K562 (cell line): ENCODE measurements around the gene ABHD16A. TPM values are rescaled to one million over a fixed set of nuclear protein-coding genes. Genes with fewer than 3 reads are reported as not detected.

ENCODE experiments used
- CEBPB ChIP-seq: fragments of 450-650 bp; IDR thresholded peaks from 2 replicates; pipeline ENCODE4 v1.6.1; 2016; ENCODE audit warnings: missing genetic modification characterization, missing compliant biosample characterization
- CHAMP1 ChIP-seq: fragments of 450-650 bp; IDR thresholded peaks from 2 replicates; pipeline ENCODE4 v1.6.1; 2016; ENCODE audit warnings: mild to moderate bottlenecking
- CHD1 ChIP-seq: fragments of 200-600 bp; sonication (generic); IDR thresholded peaks from one replicate; pipeline ENCODE4 v1.6.1; 2012; ENCODE audit warnings: mild to moderate bottlenecking, moderate library complexity, low read length, inconsistent platforms
- ELF2 ChIP-seq: fragments of 250-450 bp; sonication (Bioruptor Pico); IDR thresholded peaks from 2 replicates; pipeline ENCODE4 v1.5.0; 2021; ENCODE audit warnings: mild to moderate bottlenecking
- HLTF ChIP-seq: fragments of 450-650 bp; IDR thresholded peaks from 2 replicates; pipeline ENCODE4 v1.6.1; 2016
- ILF3 ChIP-seq: fragments of 450-650 bp; IDR thresholded peaks from 2 replicates; pipeline ENCODE4 v1.6.1; 2018; ENCODE audit warnings: antibody characterized with exemption, mild to moderate bottlenecking, moderate library complexity, borderline replicate concordance
- JUND ChIP-seq, 2 experiments: IDR thresholded peaks; 2 replicates in 1 of 2; 3 replicates in 1 of 2; pipeline ENCODE4 v1.6.1; 2011; ENCODE audit warnings: borderline replicate concordance in 2 of 2, low read depth in 2 of 2, low read length in 2 of 2, improper control_type of control experiment in 1 of 2, missing biosample characterization in 1 of 2, missing genetic modification characterization in 1 of 2, missing genetic modification reagents in 1 of 2
- MTA1 ChIP-seq: fragments of 450-650 bp; IDR thresholded peaks from 2 replicates; pipeline ENCODE4 v1.6.1; 2017; ENCODE audit warnings: borderline replicate concordance
- RAD51 ChIP-seq: fragments of 450-650 bp; IDR thresholded peaks from 2 replicates; pipeline ENCODE4 v1.7.1; 2016; ENCODE audit warnings: low read depth, mild to moderate bottlenecking, borderline replicate concordance
- RBM34 ChIP-seq: fragments of 200-400 bp; formaldehyde crosslinking; IDR thresholded peaks from 2 replicates; pipeline ENCODE4 v1.6.1; 2018; ENCODE audit warnings: low read length, borderline replicate concordance; ENCODE audit not compliant: insufficient read depth
- RFX1 ChIP-seq: fragments of 450-650 bp; IDR thresholded peaks from 2 replicates; pipeline ENCODE4 v1.6.1; 2016; ENCODE audit warnings: mild to moderate bottlenecking, moderate library complexity
- ZBTB1 ChIP-seq: sonication (generic); formaldehyde crosslinking; IDR thresholded peaks from 2 replicates; pipeline ENCODE4 v1.8.1; 2023; ENCODE audit warnings: missing genetic modification reagents, low read depth, mild to moderate bottlenecking, borderline replicate concordance
- ZC3H4 ChIP-seq: sonication (generic); formaldehyde crosslinking; IDR thresholded peaks from 2 replicates; pipeline ENCODE4 v1.9.0; 2021; ENCODE audit warnings: missing genetic modification reagents, borderline replicate concordance
- ZNF232 ChIP-seq: sonication (generic); formaldehyde crosslinking; IDR thresholded peaks from 2 replicates; pipeline ENCODE4 v1.8.0; 2022; ENCODE audit warnings: mild to moderate bottlenecking, missing genetic modification reagents
- ZNF274 ChIP-seq: IDR thresholded peaks from 2 replicates; pipeline ENCODE4 v1.6.1; 2011; ENCODE audit warnings: low read depth, mild to moderate bottlenecking, low read length, moderate library complexity, borderline replicate concordance
- ZNF511 ChIP-seq: sonication (generic); formaldehyde crosslinking; IDR thresholded peaks from 2 replicates; pipeline ENCODE4 v1.8.0; 2022; ENCODE audit warnings: mild to moderate bottlenecking, missing genetic modification reagents
- ZNF699 ChIP-seq: fragments of 250-450 bp; sonication (Bioruptor Pico); IDR thresholded peaks from 2 replicates; pipeline ENCODE4 v1.8.0; 2021; ENCODE audit warnings: mild to moderate bottlenecking, moderate library complexity; ENCODE audit not compliant: insufficient replicate concordance
- ZSCAN32 ChIP-seq: fragments of 450-650 bp; formaldehyde crosslinking; IDR thresholded peaks from 2 replicates; pipeline ENCODE4 v1.4.0; 2020; ENCODE audit warnings: mild to moderate bottlenecking, moderate library complexity
- polyA plus RNA-seq, 8 experiments: library from polyadenylated mRNA; depleted of rRNA in 4 of 8; stranded (reverse) in 5 of 8; unstranded in 3 of 8; fragments of >200 nt; fragmentation: Nextera tagmentation in 2 of 8; fragmentation: Illumina TruSeq in 1 of 8; extraction: Ambion mirVana in 2 of 8; extraction: Trizol in 1 of 8; gene quantifications; 2 replicates each; pipeline versions ENCODE4 v1.2.1 to v1.2.3, GENCODE V29; 2011 to 2014; ENCODE audit warnings: inconsistent platforms in 1 of 8, missing spikeins in 1 of 8
- total RNA-seq, 7 experiments: library from RNA; depleted of rRNA in 6 of 7; stranded (reverse); fragments of >200 nt in 6 of 7; fragmentation: Illumina TruSeq in 2 of 7; extraction: Trizol in 2 of 7; gene quantifications; 2 replicates each; pipeline versions ENCODE4 v1.2.1 to v1.2.3, GENCODE V29; 2011 to 2021; ENCODE audit warnings: low replicate concordance in 1 of 7
- TF ChIP-seq, protein P1 (sequence below): sonication (generic); formaldehyde crosslinking; IDR thresholded peaks from 2 replicates; pipeline ENCODE4 v1.8.1; 2023; ENCODE audit warnings: missing genetic modification reagents, mild to moderate bottlenecking, borderline replicate concordance

The ABHD16A gene
- total and polyA plus RNA-seq, 9 of the 15 experiments (the other 6 are each of a cell fraction or from before 2014, with no cell fraction given): 25.8 to 120 (median 81.6) TPM

- TF ChIP-seq JUND (IDR thresholded peaks at IDR 0.05; ENCODE audit: borderline replicate concordance, low read depth, low read length): peak; percentile 100
- TF ChIP-seq JUND (tag; IDR thresholded peaks at IDR 0.05; ENCODE audit: borderline replicate concordance, low read depth, low read length): peak; percentile 99; the same call in 2 of the 3 replicates
- no peak for TF ChIP-seq ZNF699 (CRISPR knock-in tag)
- TF ChIP-seq ELF2 (CRISPR knock-in tag): no peak
- TF ChIP-seq CEBPB: no peak
- TF ChIP-seq CHAMP1: no peak
- TF ChIP-seq ZNF274: no peak
- TF ChIP-seq ZC3H4 (CRISPR knock-in tag): peak; percentile 33; the same call in 1 of the 2 replicates
- TF ChIP-seq ZNF232 (CRISPR knock-in tag): no peak
- no peak for TF ChIP-seq RBM34
- TF ChIP-seq ILF3: no peak
- TF ChIP-seq ZNF511 (CRISPR knock-in tag): no peak
- TF ChIP-seq RAD51: 0 out of 2 replicates have a peak, but pooled peaks have one; percentile 17
- TF ChIP-seq HLTF: peak; percentile 51; the same call in 1 of the 2 replicates
- TF ChIP-seq, protein P1, sequence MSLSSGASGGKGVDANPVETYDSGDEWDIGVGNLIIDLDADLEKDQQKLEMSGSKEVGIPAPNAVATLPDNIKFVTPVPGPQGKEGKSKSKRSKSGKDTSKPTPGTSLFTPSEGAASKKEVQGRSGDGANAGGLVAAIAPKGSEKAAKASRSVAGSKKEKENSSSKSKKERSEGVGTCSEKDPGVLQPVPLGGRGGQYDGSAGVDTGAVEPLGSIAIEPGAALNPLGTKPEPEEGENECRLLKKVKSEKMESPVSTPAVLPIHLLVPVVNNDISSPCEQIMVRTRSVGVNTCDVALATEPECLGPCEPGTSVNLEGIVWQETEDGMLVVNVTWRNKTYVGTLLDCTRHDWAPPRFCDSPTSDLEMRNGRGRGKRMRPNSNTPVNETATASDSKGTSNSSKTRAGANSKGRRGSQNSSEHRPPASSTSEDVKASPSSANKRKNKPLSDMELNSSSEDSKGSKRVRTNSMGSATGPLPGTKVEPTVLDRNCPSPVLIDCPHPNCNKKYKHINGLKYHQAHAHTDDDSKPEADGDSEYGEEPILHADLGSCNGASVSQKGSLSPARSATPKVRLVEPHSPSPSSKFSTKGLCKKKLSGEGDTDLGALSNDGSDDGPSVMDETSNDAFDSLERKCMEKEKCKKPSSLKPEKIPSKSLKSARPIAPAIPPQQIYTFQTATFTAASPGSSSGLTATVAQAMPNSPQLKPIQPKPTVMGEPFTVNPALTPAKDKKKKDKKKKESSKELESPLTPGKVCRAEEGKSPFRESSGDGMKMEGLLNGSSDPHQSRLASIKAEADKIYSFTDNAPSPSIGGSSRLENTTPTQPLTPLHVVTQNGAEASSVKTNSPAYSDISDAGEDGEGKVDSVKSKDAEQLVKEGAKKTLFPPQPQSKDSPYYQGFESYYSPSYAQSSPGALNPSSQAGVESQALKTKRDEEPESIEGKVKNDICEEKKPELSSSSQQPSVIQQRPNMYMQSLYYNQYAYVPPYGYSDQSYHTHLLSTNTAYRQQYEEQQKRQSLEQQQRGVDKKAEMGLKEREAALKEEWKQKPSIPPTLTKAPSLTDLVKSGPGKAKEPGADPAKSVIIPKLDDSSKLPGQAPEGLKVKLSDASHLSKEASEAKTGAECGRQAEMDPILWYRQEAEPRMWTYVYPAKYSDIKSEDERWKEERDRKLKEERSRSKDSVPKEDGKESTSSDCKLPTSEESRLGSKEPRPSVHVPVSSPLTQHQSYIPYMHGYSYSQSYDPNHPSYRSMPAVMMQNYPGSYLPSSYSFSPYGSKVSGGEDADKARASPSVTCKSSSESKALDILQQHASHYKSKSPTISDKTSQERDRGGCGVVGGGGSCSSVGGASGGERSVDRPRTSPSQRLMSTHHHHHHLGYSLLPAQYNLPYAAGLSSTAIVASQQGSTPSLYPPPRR: 0 out of 2 replicates have a peak, but pooled peaks have one; percentile 75
- TF ChIP-seq CHD1: no peak
- TF ChIP-seq MTA1: peak; percentile 93
- no peak for TF ChIP-seq RFX1
- no peak for TF ChIP-seq ZSCAN32 (CRISPR knock-in tag)
- no peak for TF ChIP-seq ZBTB1 (CRISPR knock-in tag)
Observed at GRCh38 chr6:31690231-31691077, 12.7 kb downstream of the ABHD16A start (continued).
